GM23338 (cell line): ENCODE data around the gene RALBP1. TPM values are rescaled to one million over a fixed set of nuclear protein-coding genes. Genes with fewer than 3 reads are reported as not detected.

ENCODE experiments used
- ATAC-seq: fragments of 200-7000 bp; cut with Tn5 transposase; 3 replicates; pipeline ENCODE4 v1.9.1; 2020
- DNase-seq: peaks from one replicate; pipeline ENCODE4 v3.0.0-alpha.2; 2015; ENCODE audit warnings: low spot score
- H2AFZ ChIP-seq: fragments of 200-600 bp; sonication (generic); 2 replicates; pipeline ENCODE4 v1.8.0; 2016; ENCODE audit warnings: antibody characterized with exemption, mild to moderate bottlenecking, moderate library complexity
- H3F3A ChIP-seq: fragments of 200-600 bp; sonication (generic); replicated peaks from 2 replicates; pipeline ENCODE4 v1.8.0; 2017; ENCODE audit warnings: antibody characterized with exemption, mixed run types, low read depth
- H3K27ac ChIP-seq: fragments of 200-600 bp; sonication (generic); 2 replicates; pipeline ENCODE4 v1.6.1; 2016; ENCODE audit warnings: low read depth
- H3K27me3 ChIP-seq: fragments of 200-600 bp; sonication (generic); 2 replicates; pipeline ENCODE4 v1.8.0; 2016; ENCODE audit warnings: mild to moderate bottlenecking, mixed run types, moderate library complexity; ENCODE audit not compliant: insufficient read depth
- H3K36me3 ChIP-seq: fragments of 200-600 bp; sonication (generic); 2 replicates; pipeline ENCODE4 v1.8.0; 2016; ENCODE audit warnings: mild to moderate bottlenecking; ENCODE audit not compliant: insufficient read depth
- H3K4me1 ChIP-seq: fragments of 200-600 bp; sonication (generic); 2 replicates; pipeline ENCODE4 v1.8.0; 2016; ENCODE audit warnings: mild to moderate bottlenecking, moderate library complexity; ENCODE audit not compliant: insufficient read depth
- H3K4me2 ChIP-seq: fragments of 200-600 bp; sonication (generic); 2 replicates; pipeline ENCODE4 v1.7.1; 2017; ENCODE audit warnings: mixed run types
- H3K4me3 ChIP-seq: fragments of 200-600 bp; sonication (generic); 2 replicates; pipeline ENCODE4 v1.6.1; 2016; ENCODE audit warnings: mixed run types
- H3K79me2 ChIP-seq: fragments of 200-600 bp; sonication (generic); replicated peaks from 2 replicates; pipeline ENCODE4 v1.8.0; 2017; ENCODE audit warnings: mild to moderate bottlenecking; ENCODE audit not compliant: insufficient read depth
- H3K9me2 ChIP-seq: fragments of 200-600 bp; sonication (generic); 2 replicates; pipeline ENCODE4 v1.8.0; 2017; ENCODE audit not compliant: insufficient read depth
- H4K20me1 ChIP-seq: fragments of 200-600 bp; sonication (generic); replicated peaks from 2 replicates; pipeline ENCODE4 v1.8.0; 2017; ENCODE audit warnings: mild to moderate bottlenecking; ENCODE audit not compliant: insufficient read depth
- H3K27ac Mint-ChIP-seq: 2 replicates; pipeline ENCODE4 v1.8.0; 2020; ENCODE audit warnings: inconsistent platforms, mild to moderate bottlenecking, moderate library complexity, mixed read lengths
- H3K27me3 Mint-ChIP-seq: 3 replicates; pipeline ENCODE4 v1.8.0; 2022; ENCODE audit warnings: low read depth, mild to moderate bottlenecking, moderate library complexity, mixed read lengths, inconsistent platforms; ENCODE audit not compliant: insufficient read depth, poor library complexity
- H3K36me3 Mint-ChIP-seq: 3 replicates; pipeline ENCODE4 v1.8.0; 2021; ENCODE audit warnings: low read depth, mild to moderate bottlenecking, inconsistent platforms, moderate library complexity, mixed read lengths
- H3K4me1 Mint-ChIP-seq: 3 replicates; pipeline ENCODE4 v1.8.0; 2020; ENCODE audit warnings: mild to moderate bottlenecking, inconsistent platforms, mixed read lengths
- H3K4me3 Mint-ChIP-seq: 3 replicates; pipeline ENCODE4 v1.8.0; 2021; ENCODE audit warnings: moderate library complexity, mild to moderate bottlenecking, inconsistent platforms, mixed read lengths
- H3K9me3 Mint-ChIP-seq: 3 replicates; pipeline ENCODE4 v1.8.0; 2020; ENCODE audit warnings: moderate library complexity, mild to moderate bottlenecking, inconsistent platforms, mixed read lengths
- CREB1 ChIP-seq: fragments of 250-450 bp; sonication (Bioruptor Pico); IDR thresholded peaks from 2 replicates; pipeline ENCODE4 v1.5.0; 2020; ENCODE audit warnings: low read depth, mild to moderate bottlenecking, moderate library complexity
- NANOG ChIP-seq: IDR thresholded peaks from 2 replicates; pipeline ENCODE4 v1.6.1; 2016; ENCODE audit warnings: antibody characterized with exemption, borderline replicate concordance
- polyA plus RNA-seq: library from polyadenylated mRNA; unstranded; fragments of >200 nt; fragmentation: Nextera tagmentation; extraction: Ambion mirVana; gene quantifications from 2 replicates; pipeline ENCODE4 v1.2.1, GENCODE V29; 2016
- total RNA-seq: library from RNA; depleted of rRNA; stranded (reverse); fragments of >200 nt; shearing (Covaris generic); gene quantifications from 2 replicates; pipeline ENCODE4 v1.2.3, GENCODE V29; 2014
- TF ChIP-seq, protein P1 (sequence below): fragments of 250-450 bp; sonication (Bioruptor Pico); IDR thresholded peaks from 2 replicates; pipeline ENCODE4 v1.5.0; 2020; ENCODE audit warnings: mild to moderate bottlenecking, moderate library complexity
- TF ChIP-seq, protein P2 (sequence below): IDR thresholded peaks from one replicate; pipeline ENCODE4 v1.6.1; 2018; ENCODE audit warnings: antibody characterized with exemption; ENCODE audit not compliant: unreplicated experiment

Gene RALBP1
- total and polyA plus RNA-seq, 2 experiments from 2014 or later = 80.9 to 103 TPM

GRCh38 chr18:9578306-9578705 lies 103.0 kb downstream of the RALBP1 start:
- H3K27ac Mint-ChIP-seq = no peak overlapping the region
- H3K27me3 ChIP-seq = no peaks in the 10 kb centered on the region
- H3K4me3 ChIP-seq = no peak overlapping the region
- peaks cover 33% of the 10 kb centered on the region for H3K36me3 Mint-ChIP-seq
- no peak overlapping the region for H2AFZ ChIP-seq
- H3K27ac ChIP-seq = no peak overlapping the region
- H3K27me3 Mint-ChIP-seq = no peaks in the 10 kb centered on the region
- no peak overlapping the region for H3K4me2 ChIP-seq
- no peaks in the 10 kb centered on the region for H3K79me2 ChIP-seq
- peaks cover 13% of the 10 kb centered on the region for H3K4me1 ChIP-seq
- no peak overlapping the region for H3K4me3 Mint-ChIP-seq
- no peaks in the 10 kb centered on the region for H3F3A ChIP-seq
- ATAC-seq (no peak), DNase-seq (no peak)
- no peaks in the 10 kb centered on the region for H4K20me1 ChIP-seq
- peaks cover 9% of the 10 kb centered on the region; the same call in 1 of the 2 replicates for H3K36me3 ChIP-seq
- H3K4me1 Mint-ChIP-seq = peaks cover 15% of the 10 kb centered on the region
- TF ChIP-seq, protein P1, sequence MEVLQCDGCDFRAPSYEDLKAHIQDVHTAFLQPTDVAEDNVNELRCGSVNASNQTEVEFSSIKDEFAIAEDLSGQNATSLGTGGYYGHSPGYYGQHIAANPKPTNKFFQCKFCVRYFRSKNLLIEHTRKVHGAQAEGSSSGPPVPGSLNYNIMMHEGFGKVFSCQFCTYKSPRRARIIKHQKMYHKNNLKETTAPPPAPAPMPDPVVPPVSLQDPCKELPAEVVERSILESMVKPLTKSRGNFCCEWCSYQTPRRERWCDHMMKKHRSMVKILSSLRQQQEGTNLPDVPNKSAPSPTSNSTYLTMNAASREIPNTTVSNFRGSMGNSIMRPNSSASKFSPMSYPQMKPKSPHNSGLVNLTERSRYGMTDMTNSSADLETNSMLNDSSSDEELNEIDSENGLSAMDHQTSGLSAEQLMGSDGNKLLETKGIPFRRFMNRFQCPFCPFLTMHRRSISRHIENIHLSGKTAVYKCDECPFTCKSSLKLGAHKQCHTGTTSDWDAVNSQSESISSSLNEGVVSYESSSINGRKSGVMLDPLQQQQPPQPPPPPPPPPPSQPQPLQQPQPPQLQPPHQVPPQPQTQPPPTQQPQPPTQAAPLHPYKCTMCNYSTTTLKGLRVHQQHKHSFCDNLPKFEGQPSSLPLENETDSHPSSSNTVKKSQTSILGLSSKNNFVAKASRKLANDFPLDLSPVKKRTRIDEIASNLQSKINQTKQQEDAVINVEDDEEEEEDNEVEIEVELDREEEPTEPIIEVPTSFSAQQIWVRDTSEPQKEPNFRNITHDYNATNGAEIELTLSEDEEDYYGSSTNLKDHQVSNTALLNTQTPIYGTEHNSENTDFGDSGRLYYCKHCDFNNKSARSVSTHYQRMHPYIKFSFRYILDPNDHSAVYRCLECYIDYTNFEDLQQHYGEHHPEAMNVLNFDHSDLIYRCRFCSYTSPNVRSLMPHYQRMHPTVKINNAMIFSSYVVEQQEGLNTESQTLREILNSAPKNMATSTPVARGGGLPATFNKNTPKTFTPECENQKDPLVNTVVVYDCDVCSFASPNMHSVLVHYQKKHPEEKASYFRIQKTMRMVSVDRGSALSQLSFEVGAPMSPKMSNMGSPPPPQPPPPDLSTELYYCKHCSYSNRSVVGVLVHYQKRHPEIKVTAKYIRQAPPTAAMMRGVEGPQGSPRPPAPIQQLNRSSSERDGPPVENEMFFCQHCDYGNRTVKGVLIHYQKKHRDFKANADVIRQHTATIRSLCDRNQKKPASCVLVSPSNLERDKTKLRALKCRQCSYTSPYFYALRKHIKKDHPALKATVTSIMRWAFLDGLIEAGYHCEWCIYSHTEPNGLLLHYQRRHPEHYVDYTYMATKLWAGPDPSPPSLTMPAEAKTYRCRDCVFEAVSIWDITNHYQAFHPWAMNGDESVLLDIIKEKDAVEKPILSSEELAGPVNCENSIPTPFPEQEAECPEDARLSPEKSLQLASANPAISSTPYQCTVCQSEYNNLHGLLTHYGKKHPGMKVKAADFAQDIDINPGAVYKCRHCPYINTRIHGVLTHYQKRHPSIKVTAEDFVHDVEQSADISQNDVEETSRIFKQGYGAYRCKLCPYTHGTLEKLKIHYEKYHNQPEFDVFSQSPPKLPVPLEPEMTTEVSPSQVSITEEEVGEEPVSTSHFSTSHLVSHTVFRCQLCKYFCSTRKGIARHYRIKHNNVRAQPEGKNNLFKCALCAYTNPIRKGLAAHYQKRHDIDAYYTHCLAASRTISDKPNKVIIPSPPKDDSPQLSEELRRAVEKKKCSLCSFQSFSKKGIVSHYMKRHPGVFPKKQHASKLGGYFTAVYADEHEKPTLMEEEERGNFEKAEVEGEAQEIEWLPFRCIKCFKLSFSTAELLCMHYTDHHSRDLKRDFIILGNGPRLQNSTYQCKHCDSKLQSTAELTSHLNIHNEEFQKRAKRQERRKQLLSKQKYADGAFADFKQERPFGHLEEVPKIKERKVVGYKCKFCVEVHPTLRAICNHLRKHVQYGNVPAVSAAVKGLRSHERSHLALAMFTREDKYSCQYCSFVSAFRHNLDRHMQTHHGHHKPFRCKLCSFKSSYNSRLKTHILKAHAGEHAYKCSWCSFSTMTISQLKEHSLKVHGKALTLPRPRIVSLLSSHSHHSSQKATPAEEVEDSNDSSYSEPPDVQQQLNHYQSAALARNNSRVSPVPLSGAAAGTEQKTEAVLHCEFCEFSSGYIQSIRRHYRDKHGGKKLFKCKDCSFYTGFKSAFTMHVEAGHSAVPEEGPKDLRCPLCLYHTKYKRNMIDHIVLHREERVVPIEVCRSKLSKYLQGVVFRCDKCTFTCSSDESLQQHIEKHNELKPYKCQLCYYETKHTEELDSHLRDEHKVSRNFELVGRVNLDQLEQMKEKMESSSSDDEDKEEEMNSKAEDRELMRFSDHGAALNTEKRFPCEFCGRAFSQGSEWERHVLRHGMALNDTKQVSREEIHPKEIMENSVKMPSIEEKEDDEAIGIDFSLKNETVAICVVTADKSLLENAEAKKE (CRISPR knock-in tag) = no peak
- TF ChIP-seq CREB1 = no peak
- no peaks in the 10 kb centered on the region for H3K9me2 ChIP-seq
- H3K9me3 Mint-ChIP-seq = no peaks in the 10 kb centered on the region

GRCh38 chr18:9581667-9582066 lies 106.4 kb downstream of the RALBP1 start:
- Histone ChIP-seq H3K36me3 (peaks cover 10% of the 10 kb centered on the region; the same call in 1 of the 2 replicates), H3K27ac (no peak overlapping the region), H3K4me1 (no peaks in the 10 kb centered on the region), H3K4me2 (no peak overlapping the region), H3K4me3 (no peak overlapping the region), H3K9me2 (no peaks in the 10 kb centered on the region), H3F3A (no peaks in the 10 kb centered on the region), H3K79me2 (no peaks in the 10 kb centered on the region), H2AFZ (no peak overlapping the region), H4K20me1 (no peaks in the 10 kb centered on the region), H3K27me3 (no peaks in the 10 kb centered on the region)
- H3K9me3 Mint-ChIP-seq = no peaks in the 10 kb centered on the region
- peaks cover 44% of the 10 kb centered on the region for H3K36me3 Mint-ChIP-seq
- no peaks in the 10 kb centered on the region for H3K27me3 Mint-ChIP-seq
- H3K4me3 Mint-ChIP-seq = no peak overlapping the region
- ATAC-seq = no peak
- H3K4me1 Mint-ChIP-seq = no peaks in the 10 kb centered on the region
- no peak for DNase-seq
- H3K27ac Mint-ChIP-seq = no peak overlapping the region
- no peak for TF ChIP-seq NANOG
- TF ChIP-seq, protein P2, sequence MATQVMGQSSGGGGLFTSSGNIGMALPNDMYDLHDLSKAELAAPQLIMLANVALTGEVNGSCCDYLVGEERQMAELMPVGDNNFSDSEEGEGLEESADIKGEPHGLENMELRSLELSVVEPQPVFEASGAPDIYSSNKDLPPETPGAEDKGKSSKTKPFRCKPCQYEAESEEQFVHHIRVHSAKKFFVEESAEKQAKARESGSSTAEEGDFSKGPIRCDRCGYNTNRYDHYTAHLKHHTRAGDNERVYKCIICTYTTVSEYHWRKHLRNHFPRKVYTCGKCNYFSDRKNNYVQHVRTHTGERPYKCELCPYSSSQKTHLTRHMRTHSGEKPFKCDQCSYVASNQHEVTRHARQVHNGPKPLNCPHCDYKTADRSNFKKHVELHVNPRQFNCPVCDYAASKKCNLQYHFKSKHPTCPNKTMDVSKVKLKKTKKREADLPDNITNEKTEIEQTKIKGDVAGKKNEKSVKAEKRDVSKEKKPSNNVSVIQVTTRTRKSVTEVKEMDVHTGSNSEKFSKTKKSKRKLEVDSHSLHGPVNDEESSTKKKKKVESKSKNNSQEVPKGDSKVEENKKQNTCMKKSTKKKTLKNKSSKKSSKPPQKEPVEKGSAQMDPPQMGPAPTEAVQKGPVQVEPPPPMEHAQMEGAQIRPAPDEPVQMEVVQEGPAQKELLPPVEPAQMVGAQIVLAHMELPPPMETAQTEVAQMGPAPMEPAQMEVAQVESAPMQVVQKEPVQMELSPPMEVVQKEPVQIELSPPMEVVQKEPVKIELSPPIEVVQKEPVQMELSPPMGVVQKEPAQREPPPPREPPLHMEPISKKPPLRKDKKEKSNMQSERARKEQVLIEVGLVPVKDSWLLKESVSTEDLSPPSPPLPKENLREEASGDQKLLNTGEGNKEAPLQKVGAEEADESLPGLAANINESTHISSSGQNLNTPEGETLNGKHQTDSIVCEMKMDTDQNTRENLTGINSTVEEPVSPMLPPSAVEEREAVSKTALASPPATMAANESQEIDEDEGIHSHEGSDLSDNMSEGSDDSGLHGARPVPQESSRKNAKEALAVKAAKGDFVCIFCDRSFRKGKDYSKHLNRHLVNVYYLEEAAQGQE = no peak
